Epithelial cell of proximal tubule (primary cell): ENCODE results near the gene NDUFB2. TPM values are rescaled to one million over a fixed set of nuclear protein-coding genes. Genes with fewer than 3 reads are reported as not detected.
A peak's percentile ranks its signal among the peaks of the same experiment; 100 is the strongest.
"Not testable (repeated sequence)": the region's sequence is repeated elsewhere in the genome, so short reads cannot be mapped to it uniquely, and the experiment has no call there.

ENCODE experiments used
- DNase-seq: peaks from one replicate; pipeline ENCODE4 v3.0.0-alpha.2; 2011; ENCODE audit warnings: low read depth
- H3K4me3 ChIP-seq: 2 replicates; pipeline ENCODE4 v1.5.1; 2011; ENCODE audit warnings: low read depth, mild to moderate bottlenecking, low read length
- CTCF ChIP-seq: conservative IDR thresholded peaks from 2 replicates; pipeline ENCODE4 v1.5.1; 2012; ENCODE audit warnings: low read depth, mild to moderate bottlenecking, low read length
- total RNA-seq: library from RNA; depleted of rRNA; stranded (reverse); fragments of >200 nt; gene quantifications from 2 replicates; pipeline ENCODE4 v1.2.3, GENCODE V29; 2015

Gene NDUFB2
- total RNA-seq, 1 donor from 2014 or later: 531 TPM

GRCh38 chr7:140723574-140723973 lies 27.1 kb downstream of the NDUFB2 start:
- TF ChIP-seq CTCF: no peak
- no peak overlapping the region for H3K4me3 ChIP-seq
- DNase-seq: no peak

GRCh38 chr7:140724706-140725105 lies 28.2 kb downstream of the NDUFB2 start:
- TF ChIP-seq CTCF: no peak
- no peak overlapping the region for H3K4me3 ChIP-seq
- no peak for DNase-seq

GRCh38 chr7:140726281-140726680 lies 29.8 kb downstream of the NDUFB2 start:
- DNase-seq: no peak
- peak; percentile 70 for TF ChIP-seq CTCF
- no peak overlapping the region for H3K4me3 ChIP-seq

GRCh38 chr7:140732416-140732815 lies 35.9 kb downstream of the NDUFB2 start:
- no peak for DNase-seq
- TF ChIP-seq CTCF: no peak
- H3K4me3 ChIP-seq: no peak overlapping the region

- TF ChIP-seq CTCF: no peak
- H3K4me3 ChIP-seq: no peak overlapping the region
- DNase-seq: no peak
Measured at GRCh38 chr7:140734096-140734495, 37.6 kb downstream of the NDUFB2 start.

- DNase-seq: no peak
- no peak overlapping the region for H3K4me3 ChIP-seq
- TF ChIP-seq CTCF: no peak
Measured at GRCh38 chr7:140734729-140735128, 38.2 kb downstream of the NDUFB2 start.

GRCh38 chr7:140738280-140738679 lies 41.8 kb downstream of the NDUFB2 start:
- TF ChIP-seq CTCF: no peak
- no peak overlapping the region for H3K4me3 ChIP-seq
- DNase-seq: no peak

GRCh38 chr7:140743255-140743654 lies 46.7 kb downstream of the NDUFB2 start:
- H3K4me3 ChIP-seq: not testable (repeated sequence)

More at GRCh38 chr7:140743255-140743654, 46.7 kb downstream of the NDUFB2 start:
- DNase-seq: not testable (repeated sequence)
